HG02678 (cell line): ENCODE results near the gene SHISA4.
"Not testable (repeated sequence)": the region's sequence is repeated elsewhere in the genome, so short reads cannot be mapped to it uniquely, and the experiment has no call there.

Experiments
- ATAC-seq: cut with Tn5 transposase; IDR thresholded peaks from one replicate; pipeline ENCODE4 v1.9.1; 2021; ENCODE audit warnings: mild to moderate bottlenecking, moderate library complexity; ENCODE audit not compliant: unreplicated experiment

The SHISA4 gene, protein sequence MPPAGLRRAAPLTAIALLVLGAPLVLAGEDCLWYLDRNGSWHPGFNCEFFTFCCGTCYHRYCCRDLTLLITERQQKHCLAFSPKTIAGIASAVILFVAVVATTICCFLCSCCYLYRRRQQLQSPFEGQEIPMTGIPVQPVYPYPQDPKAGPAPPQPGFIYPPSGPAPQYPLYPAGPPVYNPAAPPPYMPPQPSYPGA

DNA sequence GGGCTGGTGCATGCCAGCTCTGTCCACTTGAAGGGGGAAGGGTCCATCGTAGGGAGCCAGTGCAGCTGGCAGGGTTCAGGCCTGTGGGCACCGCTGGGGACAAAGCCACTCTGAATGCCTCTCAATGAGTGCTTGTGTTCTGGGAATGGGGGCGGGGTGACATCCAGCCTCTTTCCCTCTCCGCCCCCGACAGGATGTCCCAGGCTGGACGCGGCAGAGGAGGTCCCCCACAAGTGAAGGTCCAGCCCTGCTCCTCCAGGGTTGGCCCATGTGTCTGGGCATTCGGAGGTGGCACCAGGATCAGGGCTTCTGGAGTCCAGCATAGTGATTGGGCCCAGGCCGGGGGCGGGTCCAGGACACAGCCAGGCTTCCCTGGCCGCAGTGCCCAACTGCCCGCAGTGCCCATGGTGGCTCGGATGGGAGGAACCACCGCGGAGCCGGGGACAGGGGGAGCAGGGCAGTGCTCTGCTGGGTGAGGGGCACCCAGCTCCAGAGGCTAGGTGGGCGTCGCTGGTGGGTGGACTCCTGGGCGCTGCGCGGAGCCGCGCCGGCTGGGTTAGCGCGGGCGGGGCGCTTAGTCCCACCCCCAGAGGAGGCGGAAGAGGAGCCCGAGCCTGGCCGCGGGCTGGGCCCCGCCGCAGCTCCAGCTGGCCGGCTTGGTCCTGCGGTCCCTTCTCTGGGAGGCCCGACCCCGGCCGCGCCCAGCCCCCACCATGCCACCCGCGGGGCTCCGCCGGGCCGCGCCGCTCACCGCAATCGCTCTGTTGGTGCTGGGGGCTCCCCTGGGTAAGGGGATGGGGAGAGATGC, at the start of gene SHISA4:
Gene SHISA4 (plus strand): TSS at position 617 of the 808 bp plus-strand sequence. CDS start 97 bp downstream, at position 714.
- no peak for ATAC-seq

DNA sequence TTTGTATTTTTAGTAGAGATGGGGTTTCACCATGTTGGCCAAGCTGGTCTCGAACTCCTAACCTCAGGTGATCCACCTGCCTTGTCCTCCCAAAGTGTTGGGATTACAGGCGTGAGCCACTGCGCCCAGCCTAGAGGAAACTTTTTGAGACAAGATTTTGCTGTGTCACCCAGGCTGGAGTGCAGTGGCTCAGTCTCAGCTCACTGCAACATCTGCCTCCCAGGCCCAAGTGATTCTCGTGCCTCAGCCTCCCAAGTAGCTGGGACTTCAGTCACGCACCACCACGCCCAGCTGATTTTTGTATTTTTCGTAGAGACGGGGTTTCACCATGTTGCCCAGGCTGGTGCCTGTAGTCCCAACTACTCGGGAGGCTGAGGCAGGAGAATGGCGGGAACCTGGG, 49.6 kb upstream of the SHISA4 start:
- not testable (repeated sequence) for ATAC-seq

- ATAC-seq = no peak
These were observed 48.6 kb upstream of the SHISA4 start for GRCh38 chr1:201840055-201840454.

GRCh38 chr1:201840490-201840889, 48.2 kb upstream of the SHISA4 start:
- ATAC-seq = no peak

GRCh38 chr1:201841265-201841912, 47.3 kb upstream of the SHISA4 start:
- ATAC-seq = no peak

- ATAC-seq = no peak
These were observed 46.1 kb upstream of the SHISA4 start for GRCh38 chr1:201842472-201843027.

DNA sequence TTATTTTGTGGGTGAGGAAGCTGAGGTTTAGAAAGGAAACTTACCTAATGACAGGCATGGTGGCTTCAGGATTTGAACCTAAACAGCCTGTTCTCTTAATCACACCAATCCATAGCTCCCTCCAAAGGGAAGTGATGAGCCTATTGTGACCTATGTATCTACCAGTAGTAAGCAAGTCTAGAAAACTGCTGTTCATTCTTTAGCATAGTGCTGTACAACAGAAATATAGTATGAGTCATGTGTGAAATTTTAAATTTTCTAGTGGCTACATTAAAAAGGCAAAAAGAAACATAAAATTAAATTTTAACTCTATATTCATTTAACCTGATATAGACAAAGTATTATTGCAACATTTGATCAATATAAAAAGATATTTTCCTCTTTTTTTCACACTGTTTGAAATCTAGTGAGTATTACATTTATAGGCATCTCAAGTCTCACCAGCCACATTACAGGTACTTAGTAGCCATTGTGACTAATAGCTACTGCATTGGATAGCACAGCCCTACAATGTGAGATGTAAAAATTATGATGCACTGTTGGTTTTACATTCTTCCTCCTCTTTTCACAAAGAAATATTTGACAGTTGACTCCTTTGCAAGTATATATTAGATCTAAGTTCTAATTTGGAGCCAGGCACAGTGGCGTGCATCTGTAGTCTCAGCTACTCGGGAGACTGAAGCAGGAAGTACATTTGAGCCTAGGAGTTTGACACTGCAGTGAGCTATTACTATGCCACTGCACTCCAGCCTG, 43.2 kb upstream of the SHISA4 start:
- no peak for ATAC-seq

DNA sequence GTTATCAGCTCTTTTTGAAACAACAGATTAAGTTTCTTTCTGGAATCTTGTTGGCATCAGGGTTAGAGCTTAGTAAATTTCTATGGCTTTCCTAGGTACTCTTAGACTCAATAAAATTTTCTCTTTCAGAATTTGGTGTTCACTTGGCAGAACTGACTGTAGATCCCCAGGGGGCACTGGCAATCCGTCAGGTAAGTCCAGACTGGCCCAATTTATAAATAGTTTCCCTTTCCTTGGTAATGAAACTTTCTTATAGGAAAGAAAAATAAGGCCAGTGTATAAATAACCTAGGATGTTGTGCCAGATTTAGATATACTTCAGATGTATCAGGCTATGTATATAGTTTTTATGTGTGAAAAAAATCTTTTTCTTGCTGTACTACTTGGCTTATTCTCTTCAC, 41.5 kb upstream of the SHISA4 start:
- no peak for ATAC-seq

DNA sequence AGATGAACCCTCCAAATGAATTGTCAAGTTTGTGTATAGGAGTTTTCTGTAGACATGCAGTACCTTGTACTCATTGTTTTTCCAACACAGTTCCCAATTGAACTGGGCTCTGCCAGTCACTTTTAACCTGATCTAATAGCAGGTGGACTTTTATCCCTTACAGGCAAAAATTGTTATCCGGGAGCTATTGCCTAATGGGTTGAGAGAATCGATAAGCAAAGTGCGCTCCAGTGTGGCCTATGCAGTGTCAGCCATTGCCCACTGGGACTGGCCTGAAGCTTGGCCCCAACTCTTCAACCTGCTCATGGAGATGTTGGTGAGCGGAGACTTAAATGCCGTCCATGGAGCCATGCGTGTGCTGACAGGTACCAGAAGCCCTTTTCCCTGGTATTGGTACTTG, 40.5 kb upstream of the SHISA4 start:
- ATAC-seq = no peak

DNA sequence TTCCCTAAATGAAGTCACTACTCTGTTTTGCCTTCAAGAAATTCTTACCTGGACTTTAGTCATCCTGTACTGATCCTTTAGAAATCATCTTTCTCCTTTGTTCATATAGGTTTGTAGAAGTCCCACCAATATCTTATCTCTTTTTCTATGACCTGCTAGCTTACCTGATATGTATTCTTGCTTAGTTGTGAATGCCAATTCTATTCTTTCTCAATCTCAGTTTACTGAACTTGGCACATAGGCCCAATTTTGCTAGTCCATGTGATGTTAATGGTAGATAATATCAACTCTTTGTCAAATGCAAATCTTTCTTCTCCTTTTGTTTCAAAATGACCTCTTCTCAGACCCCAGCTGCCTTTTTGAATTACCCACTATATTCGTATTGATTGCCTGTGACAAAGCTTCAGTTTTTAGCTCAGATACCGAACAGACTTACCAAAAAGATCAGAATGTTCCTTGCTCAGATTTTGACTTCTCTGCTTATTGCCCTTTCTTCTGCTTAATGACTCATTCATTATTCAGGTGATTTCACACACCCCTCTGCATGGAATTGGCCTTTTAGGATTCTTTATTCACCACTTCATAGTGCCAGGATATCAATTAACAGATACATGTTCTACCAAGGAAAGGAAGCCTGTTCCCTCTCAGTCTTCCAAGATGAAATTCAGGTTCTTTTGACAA, 39.2 kb upstream of the SHISA4 start:
- no peak for ATAC-seq

GRCh38 chr1:201850053-201850397, 38.7 kb upstream of the SHISA4 start:
- no peak for ATAC-seq

GRCh38 chr1:201851949-201852348, 36.7 kb upstream of the SHISA4 start:
- no peak for ATAC-seq

DNA sequence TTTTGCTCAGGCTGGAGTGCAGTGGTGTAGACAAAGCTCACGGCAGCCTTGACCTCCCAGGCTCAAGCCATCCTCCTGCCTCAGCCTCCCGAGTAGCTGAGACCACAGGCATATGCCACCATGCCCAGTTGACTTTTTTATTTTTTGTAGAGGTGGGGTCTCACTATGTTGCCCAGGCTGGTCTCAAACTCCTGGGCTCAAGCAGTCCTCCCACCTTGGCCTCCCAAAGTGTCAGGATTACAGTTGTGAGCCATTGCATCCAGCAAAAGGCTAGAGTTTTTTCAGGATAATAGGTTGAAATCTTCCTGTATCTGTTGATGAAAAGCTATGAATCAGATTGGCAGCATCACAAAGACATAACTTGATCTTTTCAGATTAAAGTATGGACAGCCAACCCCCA, 32.0 kb upstream of the SHISA4 start:
- ATAC-seq = not testable (repeated sequence)

DNA sequence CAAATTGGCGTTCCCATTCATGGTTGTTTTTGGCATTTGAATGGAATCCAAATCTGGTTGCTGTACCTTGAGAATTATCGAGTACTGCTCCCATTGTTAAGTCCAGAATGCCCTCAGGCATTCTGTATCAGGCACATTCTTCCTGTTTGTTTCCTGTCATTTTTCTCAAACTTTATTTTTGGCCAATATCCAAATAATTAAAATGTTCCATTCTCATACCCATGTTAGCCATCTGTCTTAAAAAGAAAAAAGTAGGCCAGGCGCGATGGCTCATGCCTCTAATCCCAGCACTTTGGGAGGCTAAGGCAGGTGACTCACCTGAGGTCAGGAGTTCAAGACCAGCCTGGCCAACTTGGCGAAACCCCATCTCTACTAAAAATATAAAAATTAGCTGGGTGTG, 29.3 kb upstream of the SHISA4 start:
- ATAC-seq = no peak

- ATAC-seq = no peak
These were observed 27.2 kb upstream of the SHISA4 start for GRCh38 chr1:201861448-201861847.

DNA sequence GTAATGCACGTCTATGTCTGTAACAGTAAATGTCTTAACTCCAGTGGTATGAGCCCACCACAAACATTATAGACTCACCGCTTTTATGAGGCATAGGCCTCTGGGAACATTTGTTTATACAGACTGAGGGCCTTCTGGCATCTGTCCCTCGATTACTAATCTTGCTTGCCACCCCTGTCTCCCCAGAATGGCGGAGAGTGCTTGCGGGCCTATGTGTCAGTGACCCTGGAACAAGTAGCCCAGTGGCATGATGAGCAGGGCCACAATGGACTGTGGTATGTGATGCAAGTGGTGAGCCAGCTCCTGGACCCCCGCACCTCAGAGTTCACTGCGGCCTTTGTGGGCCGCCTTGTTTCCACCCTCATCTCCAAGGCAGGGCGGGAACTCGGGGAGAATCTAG, 18.3 kb upstream of the SHISA4 start:
- ATAC-seq = no peak

DNA sequence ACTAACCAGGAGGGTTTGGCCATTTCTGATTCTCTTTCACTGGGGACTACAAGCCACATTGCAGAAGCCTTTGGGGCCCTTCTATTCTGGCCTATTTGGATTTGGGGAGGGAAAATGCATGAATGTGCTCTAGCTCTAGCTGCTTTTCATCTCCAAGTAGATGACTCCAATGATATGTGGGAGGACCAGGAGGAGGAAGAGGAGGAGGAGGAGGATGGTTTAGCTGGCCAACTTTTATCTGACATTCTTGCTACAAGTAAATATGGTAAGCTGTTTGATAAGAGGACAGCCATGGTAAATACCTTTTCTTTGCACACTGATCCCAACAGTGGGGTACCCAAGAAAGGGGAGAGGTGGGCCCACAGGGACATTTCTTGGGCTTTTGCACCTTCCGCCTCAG, 14.0 kb upstream of the SHISA4 start:
- no peak for ATAC-seq

DNA sequence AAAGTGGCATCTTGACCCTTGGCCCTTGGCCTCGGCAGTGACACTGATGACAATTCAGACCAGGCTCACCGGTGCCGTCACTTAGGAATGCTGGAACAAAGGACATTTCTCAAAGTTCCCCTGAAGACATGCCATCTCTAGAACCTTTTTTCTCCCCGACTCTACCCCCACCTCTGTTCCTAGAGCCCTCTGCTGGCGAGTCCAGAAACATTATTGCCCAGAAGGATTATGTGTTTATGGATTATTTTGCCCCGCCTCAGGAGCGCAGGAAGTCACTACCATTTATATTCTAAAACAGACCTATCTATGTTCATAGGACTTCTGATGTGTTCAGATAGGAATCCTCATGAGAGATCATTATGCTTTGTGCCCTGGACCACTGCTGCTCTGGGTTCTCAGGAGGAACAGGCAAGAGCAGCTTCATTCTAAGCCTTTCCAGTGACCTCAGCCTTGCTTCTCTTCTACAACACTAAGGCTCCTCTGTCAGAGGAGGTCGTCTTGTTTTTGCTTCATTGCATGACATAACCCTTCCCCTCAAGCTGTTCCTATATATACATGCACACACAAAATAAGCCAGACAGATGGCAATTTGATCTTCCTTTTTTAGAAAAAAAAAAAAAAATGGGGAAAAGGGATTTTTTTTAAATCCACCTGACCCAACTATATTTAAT, 12.4 kb upstream of the SHISA4 start:
- no peak for ATAC-seq

- ATAC-seq = no peak
These were observed 10.8 kb upstream of the SHISA4 start for GRCh38 chr1:201877877-201878401.
